ENCODE results near the gene CYS1. TPM values are rescaled to one million over a fixed set of nuclear protein-coding genes. Genes with fewer than 3 reads are reported as not detected.

Gene CYS1
- total RNA-seq, 1 donor from 2014 or later: 13.5 TPM

GRCh38 chr2:10030311-10030736 lies 49.9 kb downstream of the CYS1 start:
- Histone ChIP-seq H3K4me3 (no peak overlapping the region), H3K36me3 (no peaks in the 10 kb centered on the region), H3K4me1 (peaks cover 22% of the 10 kb centered on the region), H3K27me3 (no peaks in the 10 kb centered on the region), H3K27ac (no peak overlapping the region), H3K9me3 (no peaks in the 10 kb centered on the region)
- no peak for TF ChIP-seq POLR2A (IDR thresholded peaks at IDR 0.05)
- TF ChIP-seq POLR2AphosphoS5 (IDR thresholded peaks at IDR 0.05; ENCODE audit: insufficient read depth in 1 of 2, low read depth in 1 of 2): no peak
- TF ChIP-seq, protein P1, sequence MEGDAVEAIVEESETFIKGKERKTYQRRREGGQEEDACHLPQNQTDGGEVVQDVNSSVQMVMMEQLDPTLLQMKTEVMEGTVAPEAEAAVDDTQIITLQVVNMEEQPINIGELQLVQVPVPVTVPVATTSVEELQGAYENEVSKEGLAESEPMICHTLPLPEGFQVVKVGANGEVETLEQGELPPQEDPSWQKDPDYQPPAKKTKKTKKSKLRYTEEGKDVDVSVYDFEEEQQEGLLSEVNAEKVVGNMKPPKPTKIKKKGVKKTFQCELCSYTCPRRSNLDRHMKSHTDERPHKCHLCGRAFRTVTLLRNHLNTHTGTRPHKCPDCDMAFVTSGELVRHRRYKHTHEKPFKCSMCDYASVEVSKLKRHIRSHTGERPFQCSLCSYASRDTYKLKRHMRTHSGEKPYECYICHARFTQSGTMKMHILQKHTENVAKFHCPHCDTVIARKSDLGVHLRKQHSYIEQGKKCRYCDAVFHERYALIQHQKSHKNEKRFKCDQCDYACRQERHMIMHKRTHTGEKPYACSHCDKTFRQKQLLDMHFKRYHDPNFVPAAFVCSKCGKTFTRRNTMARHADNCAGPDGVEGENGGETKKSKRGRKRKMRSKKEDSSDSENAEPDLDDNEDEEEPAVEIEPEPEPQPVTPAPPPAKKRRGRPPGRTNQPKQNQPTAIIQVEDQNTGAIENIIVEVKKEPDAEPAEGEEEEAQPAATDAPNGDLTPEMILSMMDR (IDR thresholded peaks at IDR 0.05): no peak
- DNase-seq (ENCODE audit: extremely low spot score in 2 of 2): no peak
- intact Hi-C loops (cut with DNase I): no loop called here

GRCh38 chr2:10029875-10030223 lies 50.4 kb downstream of the CYS1 start:
- Histone ChIP-seq H3K27me3 (no peaks in the 10 kb centered on the region), H3K9me3 (no peaks in the 10 kb centered on the region), H3K36me3 (no peaks in the 10 kb centered on the region), H3K27ac (peak overlapping the region; percentile 50), H3K4me1 (peaks cover 21% of the 10 kb centered on the region), H3K4me3 (no peak overlapping the region)
- no peak for DNase-seq (ENCODE audit: extremely low spot score in 2 of 2)
- intact Hi-C loops (cut with DNase I): no loop called here
- TF ChIP-seq, protein P1 (IDR thresholded peaks at IDR 0.05): no peak
- TF ChIP-seq POLR2AphosphoS5 (IDR thresholded peaks at IDR 0.05; ENCODE audit: insufficient read depth in 1 of 2, low read depth in 1 of 2) (no peak), POLR2A (IDR thresholded peaks at IDR 0.05) (no peak)

GRCh38 chr2:10028988-10029874 lies 51.0 kb downstream of the CYS1 start:
- no peaks in the 10 kb centered on the region for H3K9me3 ChIP-seq
- H3K4me1 ChIP-seq: peaks cover 21% of the 10 kb centered on the region
- peak in 1 of 2 donors; percentile 35 for TF ChIP-seq POLR2AphosphoS5 (IDR thresholded peaks at IDR 0.05; ENCODE audit: insufficient read depth in 1 of 2, low read depth in 1 of 2)
- TF ChIP-seq POLR2A (IDR thresholded peaks at IDR 0.05): no peak
- TF ChIP-seq, protein P1 (IDR thresholded peaks at IDR 0.05): no peak
- H3K36me3 ChIP-seq: no peaks in the 10 kb centered on the region
- no peaks in the 10 kb centered on the region for H3K27me3 ChIP-seq
- intact Hi-C loops (cut with DNase I): no loop called here
- H3K4me3 ChIP-seq: no peak overlapping the region
- DNase-seq (ENCODE audit: extremely low spot score in 2 of 2): no peak
- H3K27ac ChIP-seq: peak overlapping the region; percentile 50

GRCh38 chr2:10028407-10028987 lies 51.7 kb downstream of the CYS1 start:
- no peaks in the 10 kb centered on the region for H3K27me3 ChIP-seq
- peaks cover 21% of the 10 kb centered on the region for H3K4me1 ChIP-seq
- intact Hi-C loops (cut with DNase I): no loop called here
- H3K27ac ChIP-seq: peak overlapping the region; percentile 50
- no peaks in the 10 kb centered on the region for H3K36me3 ChIP-seq
- no peak overlapping the region for H3K4me3 ChIP-seq
- DNase-seq (ENCODE audit: extremely low spot score in 2 of 2): no peak
- TF ChIP-seq, protein P1 (IDR thresholded peaks at IDR 0.05): no peak
- TF ChIP-seq POLR2AphosphoS5 (IDR thresholded peaks at IDR 0.05; ENCODE audit: insufficient read depth in 1 of 2, low read depth in 1 of 2) (no peak), POLR2A (IDR thresholded peaks at IDR 0.05) (no peak)
- H3K9me3 ChIP-seq: no peaks in the 10 kb centered on the region
